CD1c-positive myeloid dendritic cell (primary cell): ENCODE results near the gene CALD1.

Experiments used
- DNase-seq: peaks from one replicate; pipeline ENCODE4 v3.0.0-alpha.2; 2016; ENCODE audit errors: extremely low spot score

CALD1 gene

DNA sequence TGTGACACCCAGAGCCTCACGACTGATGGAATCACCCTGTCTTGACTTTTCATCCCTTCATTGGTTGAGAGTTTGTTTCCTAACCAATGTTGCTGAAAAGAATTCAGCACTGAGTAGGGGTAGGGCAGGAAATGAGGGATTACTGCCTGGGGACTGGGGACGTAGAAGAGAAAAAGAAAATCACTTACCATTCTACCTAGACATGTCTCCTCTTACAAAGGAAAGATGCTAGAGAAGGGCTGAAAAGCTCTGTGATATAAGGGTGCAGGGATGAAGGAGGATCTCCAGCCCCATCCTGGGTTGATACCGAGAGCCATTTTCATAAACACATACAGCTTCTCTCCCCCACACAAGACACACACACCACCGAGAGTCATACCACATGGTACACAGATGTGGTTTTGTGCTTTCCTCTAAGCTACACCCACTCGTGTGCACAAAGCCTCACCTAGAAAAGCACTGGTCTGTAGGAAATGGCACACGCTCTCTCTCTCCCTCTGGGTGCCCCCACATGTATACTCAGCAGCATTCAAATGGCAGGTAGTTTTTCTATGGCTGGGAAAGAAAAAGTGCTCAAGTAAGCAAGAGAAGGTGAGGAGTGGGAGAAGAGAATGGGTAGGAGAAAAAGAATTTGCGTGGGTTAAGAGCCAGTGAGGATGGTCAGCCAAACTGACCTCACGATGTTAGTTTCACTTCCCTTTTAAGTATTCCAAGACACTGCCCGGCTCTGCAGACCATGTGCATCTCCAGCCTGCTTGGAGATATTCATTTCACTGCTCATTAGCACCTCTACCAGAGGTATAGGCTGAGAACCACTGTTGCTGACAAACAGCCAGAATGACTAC is 85.8 kb downstream of the CALD1 start:
- DNase-seq = peak; percentile 34

GRCh38 chr7:134866617-134867016 is 87.2 kb downstream of the CALD1 start:
- DNase-seq = no peak

DNA sequence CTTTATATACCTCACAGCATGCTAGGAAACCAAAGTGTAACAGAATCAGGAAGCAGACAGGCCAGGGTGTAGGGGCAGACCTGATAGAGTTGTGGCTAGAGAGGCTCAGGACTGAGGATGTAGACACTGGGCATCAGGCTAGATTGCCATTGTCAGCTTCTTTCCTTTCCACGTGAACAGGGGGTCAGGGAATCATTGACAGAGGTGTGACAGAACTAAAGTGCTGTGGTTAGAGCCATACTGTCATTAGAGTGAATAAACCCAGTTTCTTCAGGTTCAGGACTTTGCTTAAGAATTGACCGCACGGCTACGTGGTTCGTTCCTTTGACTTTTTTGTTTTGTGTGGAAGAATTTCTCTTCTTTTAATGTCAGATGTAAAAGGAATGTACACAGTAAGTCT is 90.7 kb downstream of the CALD1 start:
- DNase-seq = no peak

- DNase-seq = no peak
These were observed 91.3 kb downstream of the CALD1 start for GRCh38 chr7:134870781-134871180.

DNA sequence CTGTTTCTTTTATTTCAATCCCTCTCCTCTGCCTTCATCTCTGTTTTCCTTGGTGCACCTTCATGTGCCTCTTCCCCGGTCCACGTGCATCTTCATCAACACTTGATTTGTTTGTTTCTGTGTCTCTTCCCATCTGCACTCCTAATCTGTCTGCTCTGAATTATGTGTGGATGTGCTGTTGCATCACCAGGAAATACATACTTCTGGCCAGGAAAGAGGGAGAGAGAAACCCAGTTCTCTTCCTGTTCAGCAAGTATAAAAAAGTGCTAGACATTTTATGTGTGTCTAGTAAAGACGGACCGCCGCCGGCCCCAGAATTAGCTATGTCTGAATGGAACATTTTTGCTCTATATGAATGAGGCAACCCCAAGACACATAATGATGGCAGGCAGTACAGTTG is 93.8 kb downstream of the CALD1 start:
- no peak for DNase-seq

- DNase-seq = no peak
These were observed 95.0 kb downstream of the CALD1 start for GRCh38 chr7:134874407-134874806.

- DNase-seq = no peak
These were observed 96.4 kb downstream of the CALD1 start for GRCh38 chr7:134875867-134876266.

DNA sequence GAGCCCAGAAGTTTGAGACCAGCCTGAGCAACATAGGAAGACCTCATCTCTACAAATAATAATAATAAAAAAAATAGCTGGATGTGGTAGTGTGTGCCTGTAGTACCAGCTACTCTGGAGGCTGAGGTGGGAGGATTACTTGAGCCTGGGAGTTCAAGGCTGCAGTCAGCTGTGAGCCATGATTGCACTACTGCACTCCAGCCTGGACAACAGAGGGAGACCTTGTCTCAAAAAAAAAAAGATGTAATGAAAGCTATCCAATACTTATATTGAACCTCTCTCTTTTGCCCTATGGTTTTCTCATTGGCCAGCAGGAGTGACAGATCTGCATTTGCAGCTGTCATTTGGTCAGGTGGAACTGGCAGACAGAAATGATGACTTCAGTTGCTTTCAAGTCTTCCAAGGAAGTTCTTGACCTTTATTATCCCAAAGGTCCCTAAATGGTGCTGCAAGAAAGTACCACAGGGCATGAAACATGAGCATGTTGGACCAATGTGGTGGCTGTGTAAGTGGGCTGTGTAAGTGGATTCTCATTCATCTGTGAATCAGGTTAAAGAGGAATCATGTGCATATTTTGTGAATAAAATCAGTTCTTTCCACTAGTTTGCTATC is 99.4 kb downstream of the CALD1 start:
- no peak for DNase-seq

DNA sequence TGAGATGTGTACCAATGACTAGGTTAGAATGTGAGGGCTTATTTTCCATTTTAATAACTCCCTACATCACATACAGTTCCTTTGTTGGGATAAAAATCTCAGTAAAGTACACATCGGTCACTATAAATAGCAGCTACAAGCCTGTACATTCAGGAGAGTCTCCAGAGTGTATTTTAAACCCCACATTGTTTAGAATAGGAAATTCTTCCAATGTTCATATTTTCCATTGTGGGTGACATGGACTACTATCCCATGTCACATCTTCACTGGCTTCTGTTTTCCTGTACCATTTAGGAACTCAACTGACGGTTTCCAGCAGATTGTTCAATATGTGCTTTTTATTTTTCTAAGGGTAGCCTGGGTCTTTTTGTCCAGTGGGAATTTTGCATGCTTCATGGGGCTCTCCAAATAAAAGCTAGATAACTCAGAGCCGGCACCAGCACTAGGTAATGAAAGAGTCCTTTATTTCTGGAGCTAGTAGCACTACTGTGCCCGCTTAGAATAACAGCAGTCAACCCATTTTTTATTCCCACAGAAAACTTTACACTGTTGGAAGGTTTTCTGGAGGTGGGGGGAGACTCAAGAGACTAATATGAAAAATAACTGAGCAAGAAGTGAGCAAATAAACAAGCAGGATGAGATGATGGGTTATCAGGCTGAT is 100.5 kb downstream of the CALD1 start:
- no peak for DNase-seq

GRCh38 chr7:134882481-134882880 is 103.0 kb downstream of the CALD1 start:
- DNase-seq = no peak

DNA sequence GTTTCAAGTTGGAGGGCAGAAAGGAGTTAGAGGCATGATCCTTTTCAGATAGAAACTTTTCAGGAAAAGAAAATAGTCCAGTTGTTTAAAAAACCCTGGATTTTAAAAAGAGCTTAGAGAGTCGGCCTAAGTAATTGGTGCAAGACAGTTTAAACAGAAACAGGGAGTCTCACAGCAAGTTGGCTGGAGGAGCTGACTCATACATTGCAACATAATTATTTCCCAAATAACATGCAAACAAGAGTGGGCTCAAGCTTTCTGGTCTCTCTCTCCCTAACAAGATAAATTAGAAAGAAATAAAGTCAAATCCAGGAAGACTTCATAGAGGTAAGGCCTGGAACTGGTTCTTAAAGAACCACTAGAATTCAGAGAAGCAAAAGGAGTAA is 106.5 kb downstream of the CALD1 start:
- DNase-seq = peak; percentile 33

GRCh38 chr7:134886353-134887057 is 107.1 kb downstream of the CALD1 start:
- DNase-seq = no peak

DNA sequence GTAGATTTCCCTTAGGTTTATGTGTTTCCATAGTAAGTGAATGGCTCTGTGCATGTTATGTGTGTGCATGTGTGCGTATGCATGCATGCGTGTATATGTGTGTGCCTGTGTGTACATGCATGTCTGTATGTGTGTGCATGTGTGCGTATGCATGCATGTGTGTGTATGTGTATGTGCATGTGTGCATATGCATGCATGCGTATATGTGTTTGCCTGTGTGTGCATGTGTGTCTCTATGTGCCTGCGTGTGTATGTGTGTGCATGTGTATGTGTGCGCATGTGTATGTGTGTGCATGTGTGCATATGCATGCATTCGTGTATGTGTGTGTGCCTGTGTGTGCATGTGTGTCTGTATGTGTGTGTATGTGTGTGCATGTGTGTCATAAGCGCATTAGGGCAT is 108.1 kb downstream of the CALD1 start:
- no peak for DNase-seq

- DNase-seq = no peak
These were observed 108.8 kb downstream of the CALD1 start for GRCh38 chr7:134888141-134888740.

GRCh38 chr7:134890246-134891240 is 111.1 kb downstream of the CALD1 start:
- no peak for DNase-seq

DNA sequence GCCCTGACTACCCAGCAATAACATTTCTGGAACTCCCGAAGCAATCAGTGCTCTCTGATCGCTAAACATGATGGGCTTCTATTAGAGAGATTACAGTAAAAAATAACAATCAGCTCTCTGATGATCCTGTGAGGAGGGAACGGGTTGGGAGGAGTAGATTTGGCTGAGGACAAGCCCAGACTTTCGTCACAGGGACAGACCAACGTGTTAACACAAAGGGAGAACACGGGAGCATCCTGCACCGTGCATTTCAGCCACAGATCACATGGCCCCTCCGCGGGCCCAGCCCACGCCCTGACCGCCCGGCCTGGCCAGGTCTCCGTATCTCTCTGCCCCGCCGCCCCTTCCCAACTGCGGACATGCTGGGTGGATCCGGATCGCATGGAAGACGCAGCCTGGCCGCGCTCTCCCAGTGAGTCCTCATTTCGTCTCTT is 111.8 kb downstream of the CALD1 start:
- DNase-seq = peak; percentile 28

- DNase-seq = no peak
These were observed 112.6 kb downstream of the CALD1 start for GRCh38 chr7:134891696-134892678.

- DNase-seq = no peak
These were observed 113.5 kb downstream of the CALD1 start for GRCh38 chr7:134892963-134893362.

DNA sequence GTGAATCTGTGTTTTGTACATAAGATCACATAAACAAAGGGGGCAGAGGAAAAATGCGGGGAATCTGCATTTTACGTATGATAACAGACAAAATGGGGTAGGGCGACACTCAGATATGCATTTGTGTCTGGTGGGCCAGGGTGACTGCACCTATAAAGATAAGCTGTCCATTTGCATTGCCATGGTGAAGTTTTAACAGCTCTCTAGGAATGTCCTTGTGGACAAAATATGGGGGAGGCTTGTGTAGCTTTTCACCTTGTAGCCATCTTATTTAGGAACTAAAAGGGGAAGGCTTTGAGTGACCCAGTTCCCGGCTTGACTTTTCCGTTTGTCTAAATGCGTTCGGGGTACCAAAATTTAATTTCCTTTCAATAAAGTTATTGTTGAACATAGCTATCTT is 114.5 kb downstream of the CALD1 start:
- no peak for DNase-seq
